Adrenal gland (tissue), 19 donors: ENCODE results near the gene SLC4A9. TPM values are rescaled to one million over a fixed set of nuclear protein-coding genes. Genes with fewer than 3 reads are reported as not detected.

ENCODE experiments used
- DNase-seq, 7 donors: peaks; one replicate each; pipeline ENCODE4 v3.0.0-alpha.2; 2019 to 2020
- H3K27ac ChIP-seq, 5 donors: fragments of 200-600 bp; sonication (generic) in 4 of 5; 1 replicate in 3 of 5; 2 replicates in 2 of 5; pipeline versions ENCODE4 v1.5.1 to v1.8.0; 2016 to 2020; ENCODE audit warnings: mild to moderate bottlenecking in 1 of 5
- H3K27me3 ChIP-seq: fragments of 200-600 bp; 2 replicates; pipeline ENCODE4 v1.8.0; 2021
- H3K36me3 ChIP-seq, 2 donors: fragments of 200-600 bp; replicated peaks in 1 of 2; 1 replicate in 1 of 2; 2 replicates in 1 of 2; pipeline versions ENCODE4 v1.5.1 to v1.8.0; 2018 to 2022
- H3K4me1 ChIP-seq, 2 donors: fragments of 200-600 bp; replicated peaks in 1 of 2; 1 replicate in 1 of 2; 2 replicates in 1 of 2; pipeline versions ENCODE4 v1.5.1 to v1.8.0; 2018 to 2021
- H3K4me3 ChIP-seq, 4 donors: fragments of 200-600 bp; sonication (generic) in 3 of 4; one replicate each; pipeline ENCODE4 v1.5.1; 2016 to 2018
- H3K9me3 ChIP-seq, 3 donors: fragments of 200-600 bp; sonication (generic) in 1 of 3; replicated peaks in 1 of 3; 1 replicate in 2 of 3; 2 replicates in 1 of 3; pipeline versions ENCODE4 v1.5.1 to v1.8.0; 2016 to 2021
- POLR2A ChIP-seq, 2 donors: fragments of 450-650 bp; IDR thresholded peaks; one replicate each; pipeline ENCODE4 v1.6.1; 2017; ENCODE audit warnings: antibody characterized with exemption in 2 of 2, mild to moderate bottlenecking in 2 of 2, moderate library complexity in 1 of 2
- WGBS, 4 donors: extraction: QIAGEN DNeasy Blood & Tissue Kit in 2 of 4; methylation state at CpG; one replicate each; pipeline versions ENCODE4 v1.1.5 to v1.1.7; 2013 to 2017; 5-methylcytosine and 5-hydroxymethylcytosine counted together
- intact Hi-C, 2 donors: fragments of 100-400 bp; cut with DNase I; formaldehyde crosslinking; loops; one replicate each; pipeline versions ENCODE4 v1.14.1 to v1.15.0; 2022 to 2023
- long read RNA-seq, 10 donors: library from polyadenylated mRNA in 3 of 10; unstranded in 2 of 10; stranded (forward) in 1 of 10; transcript quantifications; one replicate each; pipeline ENCODE4 v2.0.0 and lab custom pipeline, GENCODE V29; 2021 to 2026
- polyA plus RNA-seq, 3 donors: library from polyadenylated mRNA; stranded (reverse); fragments of 200-250 nt in 2 of 3; fragments of 350-450 nt in 1 of 3; fragmentation: Illumina TruSeq in 1 of 3; extraction: RNeasy Lipid Tissue Mini Kit (QIAGEN cat#74804) in 1 of 3; gene quantifications; one replicate each; pipeline ENCODE4 v1.2.3, GENCODE V29; 2013 to 2014
- total RNA-seq, 9 donors: library from RNA; depleted of rRNA in 4 of 9; stranded (reverse); fragments of >200 nt in 4 of 9; fragments of 120-200 nt in 1 of 9; fragmentation: NEBNext Ultra II Directional in 1 of 9; extraction: Animal tissue kit (Norgen Biotek cat#: 25700) in 1 of 9; gene quantifications; one replicate each; pipeline versions ENCODE4 v1.1.0 to v1.2.4, GENCODE V29; 2013 to 2023
- TF ChIP-seq, protein P1 (sequence below), 6 experiments: fragments of 450-650 bp in 4 of 6; fragments of 200-600 bp in 2 of 6; sonication (generic) in 1 of 6; IDR thresholded peaks; 1 replicate in 5 of 6; 2 replicates in 1 of 6; pipeline versions ENCODE4 v1.5.1 to v1.8.0; 2016 to 2021; ENCODE audit warnings: antibody characterized with exemption in 6 of 6, mild to moderate bottlenecking in 2 of 6, moderate library complexity in 1 of 6
- donor health status: healthy with polysubstance abuse.
- donor health status: Bipolar disorder and iron deficiency.
- donor health status: DM: yes; HTN: yes; CAD: no.
- donor health status: DM: no; HTN: no; CAD: no.
- donor health status: DM: no; HTN: no; CAD: no.
- donor health status: DM: yes; HTN: yes; CAD: no.

Gene SLC4A9, protein sequence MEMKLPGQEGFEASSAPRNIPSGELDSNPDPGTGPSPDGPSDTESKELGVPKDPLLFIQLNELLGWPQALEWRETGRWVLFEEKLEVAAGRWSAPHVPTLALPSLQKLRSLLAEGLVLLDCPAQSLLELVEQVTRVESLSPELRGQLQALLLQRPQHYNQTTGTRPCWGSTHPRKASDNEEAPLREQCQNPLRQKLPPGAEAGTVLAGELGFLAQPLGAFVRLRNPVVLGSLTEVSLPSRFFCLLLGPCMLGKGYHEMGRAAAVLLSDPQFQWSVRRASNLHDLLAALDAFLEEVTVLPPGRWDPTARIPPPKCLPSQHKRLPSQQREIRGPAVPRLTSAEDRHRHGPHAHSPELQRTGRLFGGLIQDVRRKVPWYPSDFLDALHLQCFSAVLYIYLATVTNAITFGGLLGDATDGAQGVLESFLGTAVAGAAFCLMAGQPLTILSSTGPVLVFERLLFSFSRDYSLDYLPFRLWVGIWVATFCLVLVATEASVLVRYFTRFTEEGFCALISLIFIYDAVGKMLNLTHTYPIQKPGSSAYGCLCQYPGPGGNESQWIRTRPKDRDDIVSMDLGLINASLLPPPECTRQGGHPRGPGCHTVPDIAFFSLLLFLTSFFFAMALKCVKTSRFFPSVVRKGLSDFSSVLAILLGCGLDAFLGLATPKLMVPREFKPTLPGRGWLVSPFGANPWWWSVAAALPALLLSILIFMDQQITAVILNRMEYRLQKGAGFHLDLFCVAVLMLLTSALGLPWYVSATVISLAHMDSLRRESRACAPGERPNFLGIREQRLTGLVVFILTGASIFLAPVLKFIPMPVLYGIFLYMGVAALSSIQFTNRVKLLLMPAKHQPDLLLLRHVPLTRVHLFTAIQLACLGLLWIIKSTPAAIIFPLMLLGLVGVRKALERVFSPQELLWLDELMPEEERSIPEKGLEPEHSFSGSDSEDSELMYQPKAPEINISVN
- total RNA-seq (not detected), polyA plus RNA-seq (under 1 TPM in 2 of 3 donors, not detected in 1; 0.13 to 0.32 TPM)
- long read RNA-seq, donor 1: 0 reads
- long read RNA-seq, donor 2: 0 reads
- long read RNA-seq, donor 3: 0 reads
- long read RNA-seq, donor 4: 0 reads
- long read RNA-seq, donor 5: 0 reads
- long read RNA-seq, donor 6: 0 reads
- long read RNA-seq, donor 7: 0 reads
- long read RNA-seq, donor 8: 0 reads
- long read RNA-seq, donor 9: 0 reads
- long read RNA-seq, donor 10: 0 reads

DNA sequence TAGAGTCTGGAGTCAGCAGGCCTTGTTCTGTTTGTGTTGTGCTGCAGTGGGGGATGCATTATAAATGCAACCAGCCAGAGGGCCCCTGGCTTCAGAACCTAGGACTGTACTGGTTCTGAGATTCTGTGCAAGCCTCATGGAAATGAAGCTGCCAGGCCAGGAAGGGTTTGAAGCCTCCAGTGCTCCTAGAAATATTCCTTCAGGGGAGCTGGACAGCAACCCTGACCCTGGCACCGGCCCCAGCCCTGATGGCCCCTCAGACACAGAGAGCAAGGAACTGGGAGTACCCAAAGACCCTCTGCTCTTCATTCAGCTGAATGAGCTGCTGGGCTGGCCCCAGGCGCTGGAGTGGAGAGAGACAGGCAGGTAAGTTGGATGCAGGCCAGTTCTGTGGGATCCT, at the start of gene SLC4A9:
TSS of gene SLC4A9 (plus strand) at position 94 of the 400 bp plus-strand sequence. CDS start at position 137, 43 bp downstream.
- intact Hi-C loops: loop anchor here in 1 of 2 donors (10.0 kb wide), 3 partner anchors 285 to 685 kb away; partner anchors contain the start of genes IK and NDUFA2
- DNase-seq: no peak
- H3K27ac ChIP-seq: no peak within 1 kb of the TSS

DNA sequence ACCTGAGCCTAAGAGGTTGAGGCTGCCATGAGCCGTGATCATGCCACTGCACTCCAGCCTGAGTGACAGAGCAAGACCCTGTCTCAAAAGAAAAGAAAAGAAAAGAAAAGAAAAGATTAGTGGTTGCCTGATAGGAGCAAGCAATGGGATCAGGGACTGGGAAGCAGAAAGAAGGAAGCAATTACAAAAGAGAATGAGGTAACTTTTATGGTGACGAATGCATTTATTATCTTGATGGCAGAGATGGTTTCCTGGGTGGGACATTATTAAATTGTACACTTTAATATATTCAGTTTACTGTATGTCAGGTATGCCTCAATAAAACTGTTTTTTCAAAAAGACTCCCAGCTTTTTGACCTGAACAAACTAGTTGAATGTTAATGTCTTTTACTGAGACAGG, 49.6 kb upstream of the SLC4A9 start:
- TF ChIP-seq POLR2A (IDR thresholded peaks at IDR 0.05): no peak
- TF ChIP-seq, protein P1, sequence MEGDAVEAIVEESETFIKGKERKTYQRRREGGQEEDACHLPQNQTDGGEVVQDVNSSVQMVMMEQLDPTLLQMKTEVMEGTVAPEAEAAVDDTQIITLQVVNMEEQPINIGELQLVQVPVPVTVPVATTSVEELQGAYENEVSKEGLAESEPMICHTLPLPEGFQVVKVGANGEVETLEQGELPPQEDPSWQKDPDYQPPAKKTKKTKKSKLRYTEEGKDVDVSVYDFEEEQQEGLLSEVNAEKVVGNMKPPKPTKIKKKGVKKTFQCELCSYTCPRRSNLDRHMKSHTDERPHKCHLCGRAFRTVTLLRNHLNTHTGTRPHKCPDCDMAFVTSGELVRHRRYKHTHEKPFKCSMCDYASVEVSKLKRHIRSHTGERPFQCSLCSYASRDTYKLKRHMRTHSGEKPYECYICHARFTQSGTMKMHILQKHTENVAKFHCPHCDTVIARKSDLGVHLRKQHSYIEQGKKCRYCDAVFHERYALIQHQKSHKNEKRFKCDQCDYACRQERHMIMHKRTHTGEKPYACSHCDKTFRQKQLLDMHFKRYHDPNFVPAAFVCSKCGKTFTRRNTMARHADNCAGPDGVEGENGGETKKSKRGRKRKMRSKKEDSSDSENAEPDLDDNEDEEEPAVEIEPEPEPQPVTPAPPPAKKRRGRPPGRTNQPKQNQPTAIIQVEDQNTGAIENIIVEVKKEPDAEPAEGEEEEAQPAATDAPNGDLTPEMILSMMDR (IDR thresholded peaks at IDR 0.05): no peak
- Histone ChIP-seq H3K27me3 (no peaks in the 10 kb centered on the region), H3K36me3 (no peaks in the 10 kb centered on the region), H3K4me1 (peaks cover 5 to 16% of the 10 kb centered on the region in 2 donors), H3K4me3 (no peak overlapping the region), H3K9me3 (no peaks in the 10 kb centered on the region), H3K27ac (peak overlapping the region in 1 of 5 donors; percentile 7)
- 66 to 79% (median 74%) methylated on average over 2 of the region's 2 CpGs for WGBS, 4 donors
- intact Hi-C loops: no loop called here
- DNase-seq: no peak

More for the DNA sequence above, at the start of gene SLC4A9:
- Histone ChIP-seq H3K36me3 (no peaks in the 10 kb centered on the region), H3K4me1 (peaks cover 4 to 12% of the 10 kb centered on the region in 2 donors), H3K9me3 (no peaks in the 10 kb centered on the region), H3K4me3 (no peak within 1 kb of the TSS), H3K27me3 (no peaks in the 10 kb centered on the region)
- WGBS, 4 donors: 82 to 94% (median 91%) methylated on average over 2 of the region's 2 CpGs; no CpG with 5 or more reads in 1 of the 4 donors
- TF ChIP-seq, protein P1 (IDR thresholded peaks at IDR 0.05): no peak
- TF ChIP-seq POLR2A (IDR thresholded peaks at IDR 0.05): no peak

DNA sequence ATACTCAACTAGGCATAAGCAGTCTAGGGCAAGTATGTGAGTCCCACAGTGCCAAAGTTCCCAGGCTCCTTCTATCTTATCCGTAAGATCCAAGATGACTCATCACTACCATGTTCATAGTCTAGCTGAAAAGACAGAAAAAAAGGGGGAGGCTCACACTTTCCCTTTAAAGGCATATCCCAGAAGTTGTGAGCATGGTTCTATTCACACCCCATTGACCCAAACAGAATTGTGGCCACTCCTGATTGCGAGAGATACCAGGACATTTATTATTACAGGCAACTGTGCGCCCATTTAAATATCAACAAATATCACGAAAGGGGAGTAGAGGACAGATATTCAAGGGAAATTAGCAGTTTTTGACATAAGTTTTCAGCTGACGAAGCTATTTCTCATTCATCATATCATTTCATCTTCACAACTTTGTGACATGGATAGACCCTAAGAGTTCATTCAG, 49.0 kb upstream of the SLC4A9 start:
- Histone ChIP-seq H3K9me3 (no peaks in the 10 kb centered on the region), H3K36me3 (no peaks in the 10 kb centered on the region), H3K4me3 (no peak overlapping the region), H3K27ac (peak overlapping the region in 1 of 5 donors; percentile 58), H3K4me1 (peaks cover 5 to 16% of the 10 kb centered on the region in 2 donors), H3K27me3 (no peaks in the 10 kb centered on the region)
- TF ChIP-seq, protein P1 (IDR thresholded peaks at IDR 0.05): no peak
- peak in 1 of 2 donors; percentile 13 for TF ChIP-seq POLR2A (IDR thresholded peaks at IDR 0.05)
- DNase-seq: peak in 4 of 7 donors; percentile 43 to 72 (median 66)
- WGBS, 4 donors: 69 to 79% (median 75%) methylated on average over 5 of the region's 5 CpGs
- intact Hi-C loops: no loop called here
